ENCODE data around the gene LACTB. TPM values are rescaled to one million over a fixed set of nuclear protein-coding genes. Genes with fewer than 3 reads are reported as not detected.

Gene LACTB
- total and polyA plus RNA-seq, 8 donors, result 4.8 to 11.2 (median 6.6) TPM

DNA sequence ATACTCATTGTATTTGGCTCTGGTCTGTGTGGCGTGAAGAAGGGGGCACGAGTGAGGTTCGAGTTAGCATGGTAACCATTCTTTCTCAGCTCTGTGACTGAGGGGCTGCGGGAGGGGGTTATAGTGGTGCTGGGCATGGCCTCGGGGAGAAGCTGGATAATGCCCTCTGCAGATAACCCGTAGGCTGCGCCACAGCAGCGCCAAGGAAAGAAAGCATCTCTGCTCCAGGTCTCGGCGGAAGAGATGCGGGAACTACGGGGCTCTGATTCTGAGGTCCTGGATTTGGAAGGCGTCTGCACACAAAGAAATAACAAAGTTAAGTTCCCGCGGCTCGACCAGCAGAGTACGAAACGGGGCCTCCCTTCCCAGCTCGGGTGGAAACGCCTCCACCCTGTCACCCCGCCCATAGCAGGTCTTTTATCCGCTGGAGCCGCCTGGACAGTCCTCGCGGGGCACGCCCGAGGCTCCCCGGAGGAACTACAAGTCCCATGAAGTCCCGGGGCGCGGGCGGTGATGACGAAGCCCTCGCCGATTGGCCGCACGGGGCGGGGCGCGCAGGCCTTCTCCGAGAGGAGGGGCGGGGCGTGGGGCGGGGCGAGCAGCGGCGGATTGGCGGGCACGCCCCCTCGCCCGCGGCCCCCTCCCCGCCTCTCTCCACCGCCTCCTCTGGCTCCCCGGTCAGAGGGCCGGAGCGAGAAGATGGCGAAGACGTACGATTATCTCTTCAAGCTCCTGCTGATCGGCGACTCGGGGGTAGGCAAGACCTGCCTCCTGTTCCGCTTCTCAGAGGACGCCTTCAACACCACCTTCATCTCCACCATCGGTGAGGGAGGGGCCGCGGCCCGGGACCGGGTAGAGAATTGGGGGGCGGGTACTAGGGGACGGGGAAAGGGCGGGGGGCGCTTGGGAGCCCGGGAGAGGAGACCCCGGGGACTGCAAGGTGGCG lies 67.5 kb downstream of the LACTB start, which contains the start of gene RAB8B:
Gene RAB8B, plus strand, starts transcription at position 681 of the 946 bp plus-strand sequence. Its CDS starts 19 bp downstream, at position 700.
- no peaks in the 10 kb centered on the region for H3K27me3 ChIP-seq
- H3K27ac ChIP-seq, result peak within 1 kb of the TSS in 2 of 4 donors; percentile 22 to 60
- FAIRE-seq (no peak), ATAC-seq (peak; percentile 97 to 99 (median 99)), DNase-seq (peak; percentile 95 to 100 (median 98))
- peaks cover 0 to 11% (median 0%) of the 10 kb centered on the region in 3 donors for H3K4me1 ChIP-seq
- intact Hi-C loops (cut with DNase I), result no loop called here
- WGBS, 2 donors, result 1% methylated on average over 68 to 77 of the region's 77 CpGs
- peak within 1 kb of the TSS; percentile 39 to 51 (median 44) for H3K4me3 ChIP-seq
- H3K9me3 ChIP-seq, result no peaks in the 10 kb centered on the region
- TF ChIP-seq, protein P1, sequence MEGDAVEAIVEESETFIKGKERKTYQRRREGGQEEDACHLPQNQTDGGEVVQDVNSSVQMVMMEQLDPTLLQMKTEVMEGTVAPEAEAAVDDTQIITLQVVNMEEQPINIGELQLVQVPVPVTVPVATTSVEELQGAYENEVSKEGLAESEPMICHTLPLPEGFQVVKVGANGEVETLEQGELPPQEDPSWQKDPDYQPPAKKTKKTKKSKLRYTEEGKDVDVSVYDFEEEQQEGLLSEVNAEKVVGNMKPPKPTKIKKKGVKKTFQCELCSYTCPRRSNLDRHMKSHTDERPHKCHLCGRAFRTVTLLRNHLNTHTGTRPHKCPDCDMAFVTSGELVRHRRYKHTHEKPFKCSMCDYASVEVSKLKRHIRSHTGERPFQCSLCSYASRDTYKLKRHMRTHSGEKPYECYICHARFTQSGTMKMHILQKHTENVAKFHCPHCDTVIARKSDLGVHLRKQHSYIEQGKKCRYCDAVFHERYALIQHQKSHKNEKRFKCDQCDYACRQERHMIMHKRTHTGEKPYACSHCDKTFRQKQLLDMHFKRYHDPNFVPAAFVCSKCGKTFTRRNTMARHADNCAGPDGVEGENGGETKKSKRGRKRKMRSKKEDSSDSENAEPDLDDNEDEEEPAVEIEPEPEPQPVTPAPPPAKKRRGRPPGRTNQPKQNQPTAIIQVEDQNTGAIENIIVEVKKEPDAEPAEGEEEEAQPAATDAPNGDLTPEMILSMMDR (IDR thresholded peaks at IDR 0.05), result no peak
- H3K36me3 ChIP-seq, result no peaks in the 10 kb centered on the region

DNA sequence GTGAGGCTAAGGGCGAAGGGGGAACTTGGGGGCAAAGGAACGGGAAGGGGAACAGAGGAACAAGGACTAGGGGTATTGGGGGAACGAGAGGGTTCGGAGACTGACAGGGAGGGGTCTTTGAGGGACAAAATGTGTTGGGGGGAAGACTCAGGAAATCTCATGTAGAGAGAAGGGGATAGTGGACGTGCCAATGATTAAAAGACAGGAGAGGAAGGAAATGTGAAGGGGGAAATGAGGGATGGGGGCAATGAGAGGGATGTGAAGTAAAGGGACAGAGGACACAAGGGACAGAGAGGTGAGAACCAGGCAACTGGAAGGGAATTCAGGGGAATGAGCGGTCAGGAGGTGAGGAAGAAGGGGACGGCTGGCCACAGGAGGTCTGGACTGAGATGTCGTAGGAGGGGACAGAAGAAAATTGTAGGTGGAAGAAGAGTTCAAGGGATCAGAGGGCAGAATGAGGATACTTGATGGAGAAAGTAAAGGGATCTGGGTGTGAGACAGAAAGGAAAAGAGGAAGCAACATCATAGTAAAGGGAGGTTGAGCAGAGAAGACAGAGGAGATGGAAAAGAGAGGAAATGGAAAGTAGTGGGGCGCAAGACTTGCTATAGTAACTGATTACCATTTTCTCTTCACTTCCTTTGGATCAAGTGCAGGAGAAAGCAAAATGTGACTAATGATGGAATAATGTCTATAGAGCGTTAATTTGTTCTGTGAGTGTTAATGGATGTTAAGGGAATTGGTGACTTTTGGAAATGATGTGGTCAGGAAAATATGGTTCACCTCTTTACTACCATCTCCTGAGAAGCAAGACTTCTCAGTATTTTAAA lies 68.5 kb downstream of the LACTB start:
- TF ChIP-seq, protein P1 (IDR thresholded peaks at IDR 0.05), result no peak
- DNase-seq, result no peak
- ATAC-seq, result peak in 1 of 4 donors; percentile 3
- H3K27ac ChIP-seq, result peak overlapping the region in 2 of 4 donors; percentile 22 to 60
- H3K27me3 ChIP-seq, result no peaks in the 10 kb centered on the region
- no peaks in the 10 kb centered on the region for H3K36me3 ChIP-seq
- H3K4me1 ChIP-seq, result peaks cover 0 to 19% (median 6%) of the 10 kb centered on the region in 3 donors
- no peak for FAIRE-seq
- H3K9me3 ChIP-seq, result no peaks in the 10 kb centered on the region
- H3K4me3 ChIP-seq, result peak overlapping the region; percentile 34 to 51 (median 44)
- 17 to 19% methylated on average over 10 of the region's 10 CpGs for WGBS, 2 donors
- intact Hi-C loops (cut with DNase I), result no loop called here

DNA sequence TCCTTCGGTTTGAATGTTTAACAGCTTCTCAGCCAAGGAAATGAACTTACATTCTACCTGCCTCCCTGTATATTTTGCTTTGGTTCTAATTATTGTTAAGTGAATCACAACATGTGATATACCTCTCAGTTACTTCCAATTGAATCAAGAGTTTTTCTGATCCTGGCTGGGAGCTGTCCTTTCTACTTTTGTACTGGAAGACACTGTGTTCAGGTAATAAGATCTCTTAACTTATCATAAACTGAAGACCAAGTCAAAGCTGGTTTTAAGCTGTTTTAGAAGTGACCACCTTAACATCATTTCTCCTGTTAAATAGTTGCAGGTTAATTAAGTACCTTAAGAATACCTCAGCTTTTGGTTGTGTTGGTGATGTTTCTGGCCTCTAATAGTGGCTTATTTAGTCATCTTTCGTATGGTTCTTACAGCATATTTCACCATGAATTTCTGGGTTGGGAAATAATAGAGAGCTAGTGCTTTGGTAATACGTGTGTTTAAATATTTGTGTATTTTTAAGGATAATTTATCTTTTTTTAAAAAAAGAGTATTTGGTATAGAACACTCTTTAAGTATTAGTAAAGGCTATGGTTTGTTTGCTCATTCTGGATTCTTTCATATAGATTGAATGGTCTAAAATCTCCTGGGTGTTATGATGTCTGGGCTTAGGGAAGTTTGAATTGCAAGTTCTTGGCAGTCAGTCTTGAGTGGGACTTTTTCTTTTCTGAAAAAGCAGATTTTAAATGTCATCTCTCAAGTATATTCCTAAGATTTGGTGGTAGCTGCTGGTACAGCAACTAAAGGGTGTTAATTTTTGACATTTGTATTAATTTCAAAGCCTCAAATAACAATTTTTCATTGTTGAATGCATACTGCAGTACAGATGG lies 69.3 kb downstream of the LACTB start:
- 66 to 75% methylated on average over 3 of the region's 3 CpGs for WGBS, 2 donors
- TF ChIP-seq, protein P1 (IDR thresholded peaks at IDR 0.05), result no peak
- intact Hi-C loops (cut with DNase I), result no loop called here
- ATAC-seq (no peak), DNase-seq (no peak), FAIRE-seq (no peak)
- no peaks in the 10 kb centered on the region for H3K9me3 ChIP-seq
- H3K36me3 ChIP-seq, result no peaks in the 10 kb centered on the region
- peaks cover 0 to 25% (median 6%) of the 10 kb centered on the region in 3 donors for H3K4me1 ChIP-seq
- H3K4me3 ChIP-seq, result peak overlapping the region in 2 of 4 donors; percentile 48 to 51
- no peak overlapping the region for H3K27ac ChIP-seq
- H3K27me3 ChIP-seq, result no peaks in the 10 kb centered on the region

Other genes with a start within 250 kb of the LACTB start
- gene TPM1, start 79.1 kb upstream of the LACTB start, total RNA-seq, result 100 to 1,000 TPM; 114 to 359 (median 249) TPM
- 100 to 1,000 TPM; 304 to 482 TPM for gene TPM1, start 79.1 kb upstream of the LACTB start, polyA plus RNA-seq
- 100 to 1,000 TPM in 4 of 6 donors, 10 to 100 TPM in 2; 73.2 to 140 (median 116) TPM for gene RPS27L, start 35.6 kb downstream of the LACTB start, total RNA-seq
- gene RPS27L, start 35.6 kb downstream of the LACTB start, polyA plus RNA-seq, result 100 to 1,000 TPM; 129 to 176 TPM
- 10 to 100 TPM in 2 of 6 donors, 1 to 10 TPM in 4; 3.9 to 19.2 (median 6.6) TPM for gene RAB8B, start 67.7 kb downstream of the LACTB start, total RNA-seq
- 1 to 10 TPM; 2.0 to 4.3 TPM for gene RAB8B, start 67.7 kb downstream of the LACTB start, polyA plus RNA-seq
- gene APH1B, start 155.7 kb downstream of the LACTB start, total RNA-seq, result 10 to 100 TPM in 1 of 6 donors, 1 to 10 TPM in 5; 3.2 to 10.7 (median 5.8) TPM
- gene APH1B, start 155.7 kb downstream of the LACTB start, polyA plus RNA-seq, result 10 to 100 TPM in 1 of 2 donors, 1 to 10 TPM in 1; 3.1 to 11.7 TPM

All from pancreas (tissue), 10 donors.